Tibial nerve (tissue), 4 donors: ENCODE results near the gene B9D2. TPM values are rescaled to one million over a fixed set of nuclear protein-coding genes. Genes with fewer than 3 reads are reported as not detected.
"Not testable (repeated sequence)": the region's sequence is repeated elsewhere in the genome, so short reads cannot be mapped to it uniquely, and the experiment has no call there.

ENCODE experiments used
- DNase-seq, 2 donors: peaks; one replicate each; pipeline ENCODE4 v3.0.0-alpha.2; 2019; ENCODE audit warnings: low spot score in 2 of 2
- H3K27ac ChIP-seq, 4 donors: fragments of 200-600 bp; sonication (generic) in 3 of 4; one replicate each; pipeline ENCODE4 v1.5.1; 2017 to 2019; ENCODE audit warnings: mild to moderate bottlenecking in 1 of 4
- H3K27me3 ChIP-seq, 2 donors: fragments of 200-600 bp; sonication (generic) in 1 of 2; one replicate each; pipeline versions ENCODE4 v1.5.1 to v1.6.0; 2017 to 2019
- H3K36me3 ChIP-seq, 3 donors: fragments of 200-600 bp; sonication (generic); one replicate each; pipeline ENCODE4 v1.5.1; 2018 to 2019
- H3K4me1 ChIP-seq, 4 donors: fragments of 200-600 bp; sonication (generic) in 3 of 4; one replicate each; pipeline ENCODE4 v1.5.1; 2017 to 2019
- H3K4me3 ChIP-seq, 4 donors: fragments of 200-600 bp; sonication (generic) in 3 of 4; one replicate each; pipeline ENCODE4 v1.5.1; 2017 to 2019; ENCODE audit warnings: mild to moderate bottlenecking in 1 of 4, moderate library complexity in 1 of 4
- H3K9me3 ChIP-seq, 4 donors: fragments of 200-600 bp; sonication (generic) in 3 of 4; one replicate each; pipeline ENCODE4 v1.5.1; 2017 to 2019
- EP300 ChIP-seq, 2 donors: sonication (generic); formaldehyde crosslinking; IDR thresholded peaks; one replicate each; pipeline ENCODE4 v1.6.1; 2017; ENCODE audit warnings: antibody characterized with exemption in 2 of 2, mild to moderate bottlenecking in 1 of 2
- POLR2A ChIP-seq, 2 donors: fragments of 450-650 bp; IDR thresholded peaks; one replicate each; pipeline ENCODE4 v1.6.1; 2017; ENCODE audit warnings: antibody characterized with exemption in 2 of 2, mild to moderate bottlenecking in 2 of 2, moderate library complexity in 2 of 2
- WGBS, 2 donors: methylation state at CpG; one replicate each; pipeline ENCODE4 v1.1.5; 2018; 5-methylcytosine and 5-hydroxymethylcytosine counted together
- total RNA-seq, 4 donors: library from RNA; depleted of rRNA; stranded (reverse); fragments of >200 nt; gene quantifications; one replicate each; pipeline ENCODE4 v1.1.0, GENCODE V29; 2016
- TF ChIP-seq, protein P1 (sequence below), 5 experiments: fragments of 200-600 bp in 3 of 5; fragments of 450-650 bp in 2 of 5; sonication (generic) in 3 of 5; IDR thresholded peaks; one replicate each; pipeline ENCODE4 v1.5.1; 2016 to 2019; ENCODE audit warnings: antibody characterized with exemption in 5 of 5, mild to moderate bottlenecking in 3 of 5, moderate library complexity in 2 of 5

The B9D2 gene
- total RNA-seq, 4 donors from 2014 or later = 0.87 to 8.2 (median 3.6) TPM

DNA sequence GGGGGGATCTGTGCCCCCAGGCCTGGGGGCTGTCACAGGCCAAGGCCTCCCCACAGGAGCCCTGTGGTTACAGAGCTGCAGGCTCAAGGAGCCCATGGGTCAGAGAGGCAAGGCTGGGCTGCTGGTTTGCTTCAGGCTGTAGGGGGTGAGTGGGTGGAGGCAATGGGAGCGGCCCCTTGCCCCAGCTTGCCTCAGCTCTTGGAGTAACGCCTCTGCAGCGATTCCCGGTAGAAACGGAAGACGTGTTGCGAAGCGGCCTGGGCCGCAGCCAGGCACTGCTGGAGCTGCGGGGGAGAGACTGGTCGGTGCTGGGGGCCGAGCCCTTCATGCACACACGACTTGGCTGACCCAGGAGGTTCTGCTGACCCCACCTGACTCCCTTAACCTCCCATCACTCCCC is 22.5 kb upstream of the B9D2 start:
- Histone ChIP-seq H3K4me3 (no peak overlapping the region), H3K27me3 (no peaks in the 10 kb centered on the region), H3K36me3 (peaks cover 0 to 95% (median 5%) of the 10 kb centered on the region in 3 donors), H3K4me1 (no peaks in the 10 kb centered on the region), H3K27ac (no peak overlapping the region), H3K9me3 (no peaks in the 10 kb centered on the region)
- 65 to 73% methylated on average over 13 of the region's 13 CpGs for WGBS, 2 donors
- no peak for DNase-seq
- TF ChIP-seq POLR2A (IDR thresholded peaks at IDR 0.05) = no peak
- TF ChIP-seq, protein P1, sequence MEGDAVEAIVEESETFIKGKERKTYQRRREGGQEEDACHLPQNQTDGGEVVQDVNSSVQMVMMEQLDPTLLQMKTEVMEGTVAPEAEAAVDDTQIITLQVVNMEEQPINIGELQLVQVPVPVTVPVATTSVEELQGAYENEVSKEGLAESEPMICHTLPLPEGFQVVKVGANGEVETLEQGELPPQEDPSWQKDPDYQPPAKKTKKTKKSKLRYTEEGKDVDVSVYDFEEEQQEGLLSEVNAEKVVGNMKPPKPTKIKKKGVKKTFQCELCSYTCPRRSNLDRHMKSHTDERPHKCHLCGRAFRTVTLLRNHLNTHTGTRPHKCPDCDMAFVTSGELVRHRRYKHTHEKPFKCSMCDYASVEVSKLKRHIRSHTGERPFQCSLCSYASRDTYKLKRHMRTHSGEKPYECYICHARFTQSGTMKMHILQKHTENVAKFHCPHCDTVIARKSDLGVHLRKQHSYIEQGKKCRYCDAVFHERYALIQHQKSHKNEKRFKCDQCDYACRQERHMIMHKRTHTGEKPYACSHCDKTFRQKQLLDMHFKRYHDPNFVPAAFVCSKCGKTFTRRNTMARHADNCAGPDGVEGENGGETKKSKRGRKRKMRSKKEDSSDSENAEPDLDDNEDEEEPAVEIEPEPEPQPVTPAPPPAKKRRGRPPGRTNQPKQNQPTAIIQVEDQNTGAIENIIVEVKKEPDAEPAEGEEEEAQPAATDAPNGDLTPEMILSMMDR (IDR thresholded peaks at IDR 0.05) = no peak
- TF ChIP-seq EP300 (IDR thresholded peaks at IDR 0.05) = no peak

DNA sequence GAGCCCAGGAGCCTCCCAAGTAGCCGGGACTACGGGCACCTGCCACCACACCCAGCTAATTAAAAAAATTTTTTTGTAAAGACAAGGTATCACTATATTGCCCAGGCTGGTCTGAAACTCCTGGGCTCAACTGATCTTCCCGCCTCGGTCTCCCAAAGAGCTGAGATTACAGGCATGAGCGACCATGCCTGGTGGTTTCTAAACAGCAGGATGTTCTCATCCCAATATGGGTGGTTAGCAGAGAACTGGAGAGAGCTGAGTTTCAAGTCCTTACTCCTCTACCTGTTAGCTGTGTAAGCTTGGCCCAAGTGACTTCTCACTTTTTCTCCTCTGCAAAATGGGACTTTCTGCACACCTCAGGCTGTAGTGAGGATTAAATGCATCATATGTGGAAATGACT is 20.4 kb upstream of the B9D2 start:
- Histone ChIP-seq H3K4me1 (peaks cover 0 to 3% (median 0%) of the 10 kb centered on the region in 4 donors), H3K36me3 (peaks cover 0 to 84% (median 1%) of the 10 kb centered on the region in 3 donors), H3K4me3 (no peak overlapping the region), H3K27me3 (no peaks in the 10 kb centered on the region), H3K27ac (no peak overlapping the region), H3K9me3 (no peaks in the 10 kb centered on the region)
- 91 to 93% methylated on average over 5 of the region's 5 CpGs for WGBS, 2 donors
- TF ChIP-seq, protein P1 (IDR thresholded peaks at IDR 0.05) = no peak
- TF ChIP-seq POLR2A (IDR thresholded peaks at IDR 0.05) (no peak), EP300 (IDR thresholded peaks at IDR 0.05) (no peak)
- DNase-seq = no peak

DNA sequence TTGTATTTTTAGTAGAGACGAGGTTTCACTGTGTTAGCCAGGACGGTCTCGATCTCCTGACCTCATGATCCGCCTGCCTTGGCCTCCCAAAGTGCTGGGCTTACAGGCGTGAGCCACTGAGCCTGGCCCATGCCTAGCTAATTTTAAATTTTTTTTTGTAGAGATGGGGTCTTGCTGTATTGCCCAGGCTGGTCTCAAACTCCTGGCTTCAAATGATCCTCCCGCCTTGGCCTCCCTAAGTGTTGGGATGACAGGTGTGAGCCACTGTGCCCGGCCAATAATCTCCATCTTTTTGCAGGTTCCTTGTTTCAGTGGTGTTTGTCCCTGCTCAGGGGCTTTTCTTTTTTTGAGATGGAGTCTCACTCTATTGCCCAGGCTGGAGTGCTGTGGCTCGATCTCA is 17.6 kb upstream of the B9D2 start:
- H3K27ac ChIP-seq, H3K27me3 ChIP-seq, H3K9me3 ChIP-seq, DNase-seq, H3K4me3 ChIP-seq: not testable (repeated sequence)
- Histone ChIP-seq H3K4me1 (peaks cover 0 to 22% (median 0%) of the 10 kb centered on the region in 4 donors), H3K36me3 (peaks cover 0 to 56% (median 0%) of the 10 kb centered on the region in 3 donors)
- WGBS, 2 donors = 92 to 95% methylated on average over 8 of the region's 8 CpGs

GRCh38 chr19:41377977-41378709 is 14.2 kb upstream of the B9D2 start:
- H3K9me3 ChIP-seq = no peaks in the 10 kb centered on the region
- no peak for DNase-seq
- peak overlapping the region in 2 of 4 donors; percentile 18 to 69 for H3K27ac ChIP-seq
- H3K27me3 ChIP-seq = no peaks in the 10 kb centered on the region
- TF ChIP-seq, protein P1 (IDR thresholded peaks at IDR 0.05) = no peak
- TF ChIP-seq POLR2A (IDR thresholded peaks at IDR 0.05) (no peak), EP300 (IDR thresholded peaks at IDR 0.05) (no peak)
- 38 to 40% methylated on average over 8 to 9 of the region's 9 CpGs for WGBS, 2 donors
- H3K36me3 ChIP-seq = peaks cover 0 to 24% (median 0%) of the 10 kb centered on the region in 3 donors
- H3K4me1 ChIP-seq = peaks cover 0 to 48% (median 8%) of the 10 kb centered on the region in 4 donors
- H3K4me3 ChIP-seq = no peak overlapping the region

DNA sequence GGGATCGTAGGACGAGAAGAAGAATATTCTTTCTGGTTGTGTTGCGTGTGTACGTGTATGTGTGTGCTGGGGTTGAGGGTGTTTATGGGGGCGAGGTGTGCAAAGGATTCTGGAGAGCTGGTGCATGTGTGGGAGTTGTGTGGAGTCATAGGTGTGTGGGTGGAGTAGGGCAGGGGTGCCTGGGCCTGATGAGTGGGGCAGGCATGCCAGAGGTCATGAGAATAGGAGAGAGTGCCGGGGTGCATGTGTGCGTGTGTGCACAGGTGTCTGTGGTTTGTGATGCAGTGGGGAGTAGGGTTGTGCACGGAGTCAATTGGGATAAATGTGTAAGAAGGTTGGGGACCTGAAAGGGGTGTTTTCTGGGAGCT is 13.0 kb upstream of the B9D2 start:
- Histone ChIP-seq H3K4me1 (peaks cover 0 to 48% (median 8%) of the 10 kb centered on the region in 4 donors), H3K9me3 (no peaks in the 10 kb centered on the region), H3K27me3 (no peaks in the 10 kb centered on the region), H3K27ac (peak overlapping the region; percentile 55 to 92 (median 76)), H3K4me3 (peak overlapping the region; percentile 43 to 74 (median 60)), H3K36me3 (peaks cover 0 to 13% (median 0%) of the 10 kb centered on the region in 3 donors)
- TF ChIP-seq POLR2A (IDR thresholded peaks at IDR 0.05) = no peak
- TF ChIP-seq, protein P1 (IDR thresholded peaks at IDR 0.05) = no peak
- TF ChIP-seq EP300 (IDR thresholded peaks at IDR 0.05) = no peak
- no peak for DNase-seq
- 57% methylated on average over 8 of the region's 8 CpGs for WGBS, 2 donors
